ENCODE measurements around the gene SRPK3.
"Not testable (repeated sequence)": the region's sequence is repeated elsewhere in the genome, so short reads cannot be mapped to it uniquely, and the experiment has no call there.

The SRPK3 gene

DNA sequence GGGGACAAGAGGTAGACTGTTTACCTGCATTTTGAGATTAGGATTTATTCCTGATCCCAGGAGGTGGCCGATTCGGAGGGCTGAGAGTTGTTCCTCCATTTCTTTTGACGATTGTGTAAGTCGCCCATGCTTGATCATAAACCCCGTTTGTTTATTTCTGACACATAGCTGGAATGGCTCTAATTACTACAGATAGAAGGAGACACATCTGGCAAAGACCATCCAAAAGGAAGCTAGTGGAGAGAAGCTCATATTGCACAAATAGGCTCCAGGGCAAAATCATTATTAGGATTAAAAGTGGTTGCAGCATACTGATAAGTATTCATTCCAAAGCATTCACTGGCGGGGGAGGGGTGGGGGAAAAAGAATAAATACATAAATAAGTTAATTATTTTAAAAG lies 33.9 kb upstream of the SRPK3 start:
- not testable (repeated sequence) for DNase-seq

DNA sequence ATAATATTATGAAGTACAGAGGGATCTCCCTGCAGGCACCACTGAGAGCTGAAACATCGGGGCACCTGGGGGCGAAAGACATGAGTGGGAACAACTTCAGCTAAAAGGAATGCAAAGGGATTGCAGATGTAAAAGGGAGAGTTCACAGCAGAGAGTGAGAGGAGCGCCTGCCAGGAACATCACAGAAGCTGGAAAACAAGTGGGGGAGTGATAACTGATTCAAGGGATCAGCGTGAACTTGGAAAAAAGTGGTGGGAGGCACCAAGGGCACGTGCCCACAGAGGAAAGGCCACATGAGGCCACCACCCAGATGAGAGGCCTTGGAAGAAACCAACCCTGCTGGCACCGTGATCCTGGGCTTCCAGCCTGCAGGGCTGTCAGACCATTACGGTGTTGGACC lies 31.8 kb upstream of the SRPK3 start:
- DNase-seq = not testable (repeated sequence)

DNA sequence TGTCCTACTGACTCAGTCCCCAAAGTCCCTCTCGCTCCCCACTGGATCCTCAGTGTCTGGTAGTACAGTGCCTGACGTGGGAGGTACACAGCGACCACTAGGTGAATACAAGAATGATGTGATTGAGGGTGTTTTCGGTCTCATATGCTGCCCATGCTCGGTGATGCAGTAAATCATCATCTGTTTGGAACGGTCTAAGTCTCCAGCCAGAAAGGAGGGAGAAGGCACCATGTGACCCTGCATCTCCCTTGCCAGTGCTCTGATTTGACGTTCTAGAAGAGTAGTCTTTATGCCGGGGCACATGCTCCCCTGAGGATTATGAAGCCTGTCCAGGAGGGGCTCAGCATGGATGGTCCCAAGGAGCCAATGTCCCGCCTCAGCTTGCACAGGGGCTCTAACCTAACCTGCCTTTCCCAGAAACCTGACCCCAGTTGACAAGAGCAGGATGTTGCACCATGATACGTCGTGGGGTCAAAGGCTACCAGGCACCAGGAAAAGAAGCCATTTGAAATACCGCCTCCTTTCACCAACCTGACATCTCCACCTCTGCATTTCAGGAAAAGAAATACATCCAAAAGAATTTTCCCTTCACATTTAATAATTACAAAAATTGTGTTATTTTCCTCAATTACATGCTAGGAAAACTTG lies 30.6 kb upstream of the SRPK3 start:
- DNase-seq = no peak

DNA sequence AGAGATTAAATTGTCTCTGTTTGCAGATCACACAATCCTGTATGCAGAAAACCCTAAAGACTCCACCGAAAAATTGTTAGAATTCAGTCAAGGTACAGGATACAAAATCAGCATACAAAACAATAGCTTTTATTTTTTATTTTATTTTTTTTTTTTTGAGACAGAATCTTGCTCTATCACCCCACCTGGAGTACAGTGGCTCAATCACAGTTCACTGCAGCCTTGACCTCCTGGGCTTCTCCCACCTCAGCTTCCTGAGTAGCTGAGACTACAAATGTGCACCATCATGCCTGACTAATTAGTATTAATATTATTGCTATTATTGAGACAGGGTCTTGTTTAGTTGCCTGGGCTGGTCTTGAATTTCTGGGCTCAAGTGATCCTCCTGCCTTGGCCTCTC lies 25.7 kb upstream of the SRPK3 start:
- DNase-seq = no peak

DNA sequence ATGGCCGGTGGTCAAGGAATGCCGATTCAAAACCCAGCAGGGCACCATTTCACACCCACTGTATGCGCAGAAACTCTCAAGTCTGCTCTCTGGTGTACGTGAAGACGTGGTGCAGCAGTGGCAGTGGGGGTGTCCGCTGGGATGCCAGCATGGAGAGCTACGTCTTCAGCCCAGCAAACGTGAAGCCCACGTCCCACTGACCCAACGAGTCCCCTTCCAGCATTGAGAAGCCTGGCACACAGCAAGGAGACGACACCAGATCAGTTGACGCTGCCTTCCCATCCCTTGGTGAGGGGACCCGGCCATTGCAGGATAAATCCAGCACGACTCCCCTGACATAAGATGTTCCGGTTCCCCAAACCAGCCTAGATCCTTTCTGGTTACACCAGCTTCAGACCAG lies 19.0 kb upstream of the SRPK3 start:
- no peak for DNase-seq

DNA sequence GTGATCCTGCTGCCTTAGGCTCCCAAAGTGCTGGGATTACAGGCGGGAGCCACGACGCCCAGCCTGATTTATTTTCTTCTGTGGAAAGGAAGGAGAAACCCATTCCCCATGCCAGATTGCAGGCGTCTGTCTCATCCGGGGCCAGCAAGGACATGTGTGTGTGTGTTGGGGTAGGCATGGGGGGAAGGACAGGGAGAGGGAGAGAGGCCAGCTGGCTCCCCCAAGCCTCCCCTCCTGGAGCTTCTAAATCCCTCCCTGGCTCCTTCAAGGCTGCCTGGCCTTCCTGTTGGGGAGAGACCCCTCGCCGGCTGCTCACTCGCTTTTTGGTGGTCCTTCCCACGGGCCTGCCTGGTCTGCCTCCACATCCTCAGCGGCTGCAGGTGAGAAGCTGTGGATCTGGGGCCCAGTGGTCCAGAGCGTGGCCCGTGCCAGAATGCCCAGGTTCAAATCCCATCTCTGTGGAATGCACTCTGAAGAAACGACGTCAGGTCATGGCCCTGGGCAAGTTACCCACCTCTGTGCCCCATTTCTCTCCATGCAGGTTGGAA lies 18.1 kb upstream of the SRPK3 start:
- DNase-seq = no peak

DNA sequence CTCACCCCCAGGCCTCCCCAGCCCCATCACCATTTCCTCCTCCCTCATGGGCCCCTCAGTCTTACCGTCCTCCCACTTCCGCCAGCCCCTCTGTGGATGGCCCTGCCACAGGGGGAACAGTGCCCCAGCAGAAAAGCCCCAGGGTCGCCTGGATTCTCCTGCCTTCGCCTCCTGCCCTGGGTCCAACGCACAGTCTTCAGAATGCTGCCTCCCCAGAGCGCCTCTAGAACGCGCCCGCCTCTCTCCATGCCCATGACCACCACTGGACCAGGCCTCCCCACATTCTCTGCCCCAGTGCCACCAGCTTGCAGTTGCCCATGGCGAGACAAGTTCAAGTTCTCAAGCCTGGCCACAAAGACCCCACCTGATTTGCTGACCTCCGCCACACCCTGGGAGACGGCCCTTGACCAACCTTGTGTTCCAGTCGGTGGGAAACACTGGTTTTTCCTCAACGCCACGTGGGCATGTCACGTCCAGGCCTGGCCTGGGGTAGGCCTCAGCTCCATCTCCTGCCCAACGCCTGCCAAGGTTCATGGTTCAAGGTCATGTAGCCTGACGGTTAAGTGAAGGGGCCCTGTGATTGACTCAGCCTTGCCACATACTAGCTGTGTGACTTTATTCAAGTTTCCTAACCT lies 17.4 kb upstream of the SRPK3 start:
- DNase-seq = no peak

DNA sequence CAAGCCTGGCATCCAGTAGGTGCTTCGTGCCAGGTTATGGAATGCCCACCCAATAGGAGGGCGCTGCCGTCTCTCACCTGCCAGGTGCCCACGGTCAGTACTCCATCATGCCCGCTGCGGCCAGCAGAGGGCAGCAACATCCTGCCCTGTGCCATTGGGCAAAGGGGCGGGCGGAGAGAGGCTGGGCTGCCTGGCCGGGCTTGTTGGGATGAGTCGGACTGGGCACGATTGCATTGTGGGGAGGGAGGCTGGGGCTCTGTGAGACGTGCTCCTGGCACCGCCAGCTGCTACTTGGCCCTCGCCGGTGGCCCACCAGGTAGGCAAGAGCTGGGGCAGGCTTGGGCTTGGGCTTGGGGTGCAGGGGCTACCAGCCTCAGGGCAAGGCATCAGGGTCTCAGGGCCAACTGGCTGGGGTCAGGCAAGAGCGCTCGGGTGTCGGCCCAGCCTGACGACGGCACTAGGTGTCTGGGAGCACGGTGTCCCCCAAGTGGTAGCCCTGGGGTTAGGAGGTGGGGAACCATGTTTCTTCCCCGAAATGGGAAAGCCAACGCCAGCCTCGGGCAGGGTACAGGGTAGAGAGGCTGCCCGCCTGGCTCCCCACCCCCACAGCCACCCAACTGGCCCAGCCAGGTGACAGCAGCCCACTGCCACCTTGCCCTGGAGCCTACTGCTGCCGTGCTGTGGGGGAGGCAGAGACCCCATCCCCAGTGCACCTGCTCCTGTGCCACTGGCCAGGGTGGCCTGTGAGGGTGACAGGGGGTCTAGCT lies 16.7 kb upstream of the SRPK3 start, which contains the start of gene PLXNB3:
Gene PLXNB3, plus strand, starts transcription at position 261 of the 767 bp plus-strand sequence. CDS start 1,287 bp downstream, outside the sequence.
- DNase-seq = peak; percentile 48

DNA sequence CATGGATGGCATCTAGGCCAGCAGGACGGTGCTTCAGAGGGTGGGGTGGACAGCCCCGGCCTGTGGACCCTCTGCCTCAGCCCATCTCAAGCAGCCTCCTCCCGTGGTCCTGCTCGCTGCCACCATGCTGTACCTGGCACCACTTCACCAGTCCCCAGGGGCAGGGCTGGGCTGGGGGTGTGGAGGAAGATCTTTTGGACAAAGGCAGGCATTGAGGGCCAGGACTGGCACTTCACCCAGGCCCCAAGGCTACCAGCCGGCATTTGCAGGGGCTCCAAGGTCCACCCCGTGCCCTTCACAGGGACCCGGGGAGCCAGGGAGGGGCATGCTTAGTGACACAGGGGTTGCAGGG lies 16.1 kb upstream of the SRPK3 start:
- no peak for DNase-seq

DNA sequence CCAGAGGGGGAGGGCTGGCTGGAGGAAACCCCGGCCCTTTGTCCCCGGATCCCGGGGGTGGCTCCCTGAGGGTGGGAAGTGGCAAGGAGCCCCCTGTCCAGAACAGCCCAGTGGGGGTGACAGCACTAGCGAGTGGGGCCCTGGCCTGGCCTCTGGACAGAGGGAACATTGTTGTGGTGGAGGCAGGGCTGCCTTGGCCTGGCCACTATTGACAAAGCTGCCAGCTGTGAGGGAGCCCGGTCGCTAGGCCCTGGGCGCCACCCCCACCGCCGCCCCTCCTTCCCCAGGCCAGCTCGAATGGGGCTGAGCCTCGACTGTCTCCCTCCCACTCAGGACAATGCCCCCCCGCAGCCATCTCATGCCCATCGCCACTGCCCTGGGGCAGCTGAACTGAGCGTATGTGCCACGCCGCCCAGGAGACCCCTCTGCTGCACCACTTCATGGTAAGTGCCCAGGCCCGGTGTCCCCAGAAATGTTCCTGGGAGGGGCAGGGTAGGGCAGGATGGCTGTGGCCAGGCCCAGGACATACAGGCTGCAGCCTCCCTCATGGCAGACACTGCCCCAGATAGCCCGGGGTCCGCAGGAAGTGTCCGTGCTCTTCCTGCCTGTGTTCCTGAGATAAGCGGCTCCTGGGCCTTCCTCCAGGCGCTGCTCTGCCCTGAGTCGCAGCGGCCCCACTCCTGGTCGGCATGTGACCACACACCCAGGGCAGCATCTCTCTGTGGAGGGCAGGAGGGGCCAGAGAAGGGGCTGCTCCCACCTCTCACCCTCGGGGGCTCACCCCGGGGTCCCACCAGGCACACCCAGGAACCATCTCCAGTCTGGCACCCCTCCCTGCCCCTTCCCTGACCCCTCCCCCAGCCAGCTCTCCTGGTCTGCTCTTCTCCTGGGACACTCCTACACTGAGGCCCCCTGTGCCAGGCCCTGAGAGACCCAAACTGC lies 15.4 kb upstream of the SRPK3 start:
- no peak for DNase-seq

DNA sequence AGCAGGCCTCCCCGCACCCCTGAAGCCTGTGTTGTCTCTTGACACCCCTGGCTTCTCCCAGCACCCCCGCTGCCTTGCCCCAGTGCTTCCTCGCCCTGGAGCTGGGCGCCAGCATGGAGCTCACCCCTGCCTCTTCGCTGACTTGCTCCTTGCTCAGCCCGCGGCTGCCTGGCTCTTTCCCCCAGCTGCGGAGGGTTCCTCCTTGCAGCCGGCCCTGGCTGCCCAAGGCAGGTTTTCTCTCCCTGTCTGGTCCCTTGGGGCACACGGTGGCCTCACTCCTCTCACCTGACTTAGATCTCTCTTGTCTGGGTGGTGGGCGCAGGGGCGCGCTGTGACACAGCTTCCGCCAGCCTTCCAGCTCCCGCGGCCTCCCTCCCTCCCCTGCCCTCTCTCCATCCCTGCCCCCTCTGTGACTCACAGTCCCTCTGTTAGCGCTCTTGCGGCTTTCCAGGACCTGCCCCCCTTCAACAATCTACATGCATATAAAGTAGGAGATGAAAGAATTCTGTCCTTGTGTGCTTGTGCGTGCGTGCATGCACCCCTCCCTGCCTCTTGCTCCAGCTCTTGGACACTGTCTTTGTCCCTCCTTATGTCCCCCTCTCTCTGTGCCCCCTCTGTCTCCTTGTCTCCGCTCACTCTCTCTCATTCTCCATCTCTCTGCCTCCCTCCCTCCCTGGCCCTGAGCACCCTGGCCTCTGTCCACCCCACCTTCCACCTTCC lies 14.6 kb upstream of the SRPK3 start:
- DNase-seq = peak; percentile 12

DNA sequence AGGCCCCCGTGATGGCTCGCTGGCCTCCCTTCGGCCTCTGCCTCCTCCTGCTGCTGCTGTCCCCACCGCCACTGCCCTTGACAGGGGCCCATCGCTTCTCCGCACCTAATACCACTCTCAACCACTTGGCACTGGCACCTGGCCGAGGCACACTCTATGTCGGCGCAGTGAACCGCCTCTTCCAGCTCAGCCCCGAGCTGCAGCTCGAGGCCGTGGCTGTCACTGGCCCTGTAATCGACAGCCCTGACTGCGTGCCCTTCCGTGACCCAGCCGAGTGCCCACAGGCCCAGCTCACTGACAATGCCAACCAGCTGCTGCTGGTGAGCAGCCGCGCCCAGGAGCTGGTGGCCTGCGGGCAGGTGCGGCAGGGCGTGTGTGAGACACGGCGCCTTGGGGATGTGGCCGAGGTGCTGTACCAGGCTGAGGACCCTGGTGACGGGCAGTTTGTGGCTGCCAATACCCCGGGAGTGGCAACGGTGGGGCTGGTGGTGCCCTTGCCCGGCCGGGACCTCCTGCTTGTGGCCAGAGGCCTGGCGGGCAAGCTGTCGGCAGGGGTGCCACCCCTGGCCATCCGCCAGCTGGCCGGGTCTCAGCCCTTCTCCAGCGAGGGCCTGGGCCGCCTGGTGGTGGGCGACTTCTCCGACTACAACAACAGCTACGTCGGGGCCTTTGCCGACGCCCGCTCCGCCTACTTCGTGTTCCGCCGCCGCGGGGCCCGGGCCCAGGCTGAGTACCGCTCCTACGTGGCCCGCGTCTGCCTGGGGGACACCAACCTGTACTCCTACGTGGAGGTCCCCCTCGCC lies 13.8 kb upstream of the SRPK3 start:
- DNase-seq = no peak

DNA sequence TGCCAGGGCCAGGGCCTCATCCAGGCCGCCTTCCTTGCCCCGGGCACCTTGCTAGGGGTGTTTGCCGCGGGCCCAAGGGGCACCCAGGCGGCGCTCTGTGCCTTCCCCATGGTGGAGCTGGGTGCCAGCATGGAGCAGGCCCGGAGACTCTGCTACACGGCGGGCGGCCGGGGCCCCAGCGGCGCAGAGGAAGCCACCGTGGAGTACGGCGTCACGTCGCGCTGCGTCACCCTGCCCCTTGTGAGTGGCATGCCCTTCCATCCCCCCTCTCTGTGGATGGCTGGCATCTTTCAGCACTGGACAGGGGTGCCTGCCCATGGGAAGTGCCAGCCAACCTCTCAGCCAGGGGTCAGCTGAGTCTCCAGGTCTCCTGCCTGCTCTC lies 13.2 kb upstream of the SRPK3 start:
- DNase-seq = no peak

DNA sequence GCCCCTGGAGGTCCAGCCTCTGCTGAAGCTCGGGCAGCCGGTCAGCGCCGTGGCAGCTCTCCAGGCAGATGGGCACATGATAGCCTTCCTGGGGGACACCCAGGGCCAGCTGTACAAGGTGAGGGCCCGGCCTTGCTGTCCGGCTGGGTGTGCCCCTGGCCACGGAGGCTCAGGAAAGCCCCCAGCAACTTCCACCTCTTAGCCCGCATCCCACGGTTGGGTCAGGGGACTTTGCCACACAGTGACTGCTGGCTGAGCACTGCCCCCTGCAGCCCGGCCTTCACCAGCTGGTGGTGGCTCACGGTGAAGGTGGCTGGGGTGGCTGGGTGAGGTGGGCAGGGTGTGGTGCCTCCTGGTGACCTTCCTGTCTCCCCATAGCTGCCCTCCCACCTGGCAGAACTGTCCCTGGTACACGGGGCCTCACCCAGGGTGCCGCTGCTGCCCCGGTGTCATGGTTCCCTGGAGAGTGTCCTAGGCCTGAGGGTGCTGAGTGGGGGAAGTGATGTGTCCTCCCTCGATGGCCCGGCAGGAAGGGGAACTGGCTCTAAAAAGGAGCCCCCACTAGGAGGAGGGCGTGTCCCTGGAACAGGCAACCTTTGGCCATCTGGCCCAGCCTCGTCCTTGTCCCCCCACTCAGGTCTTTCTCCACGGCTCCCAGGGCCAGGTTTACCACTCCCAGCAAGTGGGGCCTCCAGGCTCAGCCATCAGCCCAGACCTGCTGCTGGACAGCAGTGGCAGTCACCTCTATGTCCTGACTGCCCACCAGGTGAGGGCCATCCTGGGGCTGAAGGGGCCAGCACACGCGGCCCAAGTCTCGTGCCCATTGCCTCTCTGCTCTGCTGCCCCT lies 12.3 kb upstream of the SRPK3 start:
- DNase-seq = no peak

DNA sequence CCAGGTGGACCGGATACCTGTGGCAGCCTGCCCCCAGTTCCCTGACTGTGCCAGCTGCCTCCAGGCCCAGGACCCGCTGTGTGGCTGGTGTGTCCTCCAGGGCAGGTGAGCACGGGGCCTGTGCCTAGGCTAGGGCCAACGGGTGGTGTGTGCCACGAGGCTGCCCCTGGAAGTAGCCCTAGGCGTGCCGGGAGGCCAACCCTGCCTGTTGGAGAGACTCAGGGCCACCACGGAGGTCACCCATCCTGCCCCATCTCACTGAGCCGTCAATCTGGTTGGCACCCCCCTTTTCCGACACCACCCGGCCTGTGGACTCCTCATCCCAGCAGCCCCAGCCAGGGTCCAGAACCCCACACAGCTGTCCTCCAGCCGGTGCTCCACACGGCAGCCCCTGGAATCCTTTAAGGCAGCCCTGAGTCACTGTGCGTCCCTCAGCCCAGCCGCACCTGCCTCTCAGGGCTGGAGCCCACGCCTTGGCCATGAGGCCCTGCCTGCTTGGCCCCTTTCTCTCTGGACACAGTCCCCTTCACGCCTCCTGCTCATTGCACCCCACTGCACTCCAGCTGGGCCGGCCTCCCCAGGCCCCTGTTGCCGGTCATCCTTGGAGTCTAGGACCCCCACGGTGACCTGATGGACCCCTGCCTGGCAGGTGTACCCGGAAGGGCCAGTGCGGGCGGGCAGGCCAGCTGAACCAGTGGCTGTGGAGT lies 11.5 kb upstream of the SRPK3 start:
- no peak for DNase-seq

DNA sequence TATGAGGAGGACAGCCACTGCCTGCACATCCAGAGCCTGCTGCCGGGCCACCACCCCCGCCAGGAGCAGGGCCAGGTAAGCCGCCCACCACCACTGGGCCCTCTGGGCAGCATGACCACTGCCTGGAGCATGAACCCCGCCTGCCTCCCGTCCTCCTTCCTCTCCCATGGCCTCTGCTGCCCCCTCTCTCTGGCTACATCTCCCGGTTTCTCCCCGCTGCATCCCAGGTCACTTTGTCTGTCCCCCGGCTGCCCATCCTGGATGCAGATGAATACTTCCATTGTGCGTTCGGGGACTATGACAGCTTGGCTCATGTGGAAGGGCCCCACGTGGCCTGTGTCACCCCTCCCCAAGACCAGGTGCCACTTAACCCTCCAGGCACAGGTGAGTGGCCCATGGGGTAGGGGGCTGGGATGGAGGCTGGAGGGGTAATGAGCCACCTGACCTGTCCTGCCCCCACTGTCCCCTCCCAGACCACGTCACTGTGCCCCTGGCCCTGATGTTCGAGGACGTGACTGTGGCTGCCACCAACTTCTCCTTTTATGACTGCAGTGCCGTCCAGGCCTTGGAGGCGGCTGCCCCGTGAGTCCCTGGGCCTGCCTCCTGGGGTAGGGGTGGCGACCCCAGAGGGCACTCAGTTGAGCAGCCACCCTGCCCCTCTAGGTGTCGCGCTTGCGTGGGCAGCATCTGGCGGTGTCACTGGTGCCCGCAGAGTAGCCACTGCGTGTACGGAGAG lies 10.8 kb upstream of the SRPK3 start:
- DNase-seq = no peak

DNA sequence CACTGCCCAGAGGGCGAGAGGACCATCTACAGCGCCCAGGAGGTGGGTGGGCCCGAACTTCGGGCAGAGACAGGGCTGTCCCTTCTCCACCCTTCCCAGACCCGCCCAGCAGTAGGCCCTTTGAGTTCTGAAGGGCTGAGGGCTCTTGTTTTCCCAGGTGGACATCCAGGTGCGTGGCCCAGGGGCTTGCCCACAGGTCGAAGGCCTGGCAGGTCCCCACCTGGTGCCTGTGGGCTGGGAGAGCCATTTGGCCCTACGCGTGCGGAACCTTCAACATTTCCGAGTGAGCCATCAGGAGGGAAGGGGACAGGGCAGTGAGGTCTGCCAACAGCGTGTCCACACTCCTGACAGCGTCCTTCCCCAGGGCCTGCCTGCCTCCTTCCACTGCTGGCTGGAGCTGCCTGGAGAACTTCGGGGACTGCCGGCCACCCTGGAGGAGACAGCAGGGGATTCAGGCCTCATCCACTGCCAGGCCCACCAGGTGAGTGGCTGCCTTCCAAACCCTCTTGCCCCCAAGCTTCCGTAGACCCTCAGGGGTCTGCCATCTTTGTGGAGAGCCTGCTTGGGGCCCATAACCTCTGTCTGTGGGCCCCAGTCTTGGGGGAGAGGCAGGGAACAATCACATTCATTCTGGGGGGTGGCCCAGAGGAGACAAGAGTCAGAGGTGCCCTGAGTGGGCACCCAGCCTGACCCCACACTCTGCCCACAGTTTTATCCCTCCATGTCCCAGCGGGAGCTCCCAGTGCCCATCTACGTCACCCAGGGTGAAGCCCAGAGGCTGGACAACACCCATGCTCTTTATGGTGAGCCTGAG lies 10.0 kb upstream of the SRPK3 start:
- DNase-seq = no peak
